ENCODE results near the gene BTG2.

BTG2 gene

GRCh38 chr1:203316626-203317093 lies 11.3 kb downstream of the BTG2 start:
- H3K27ac ChIP-seq (ENCODE audit: low read depth, low read length, poor library complexity, severe bottlenecking), result peak overlapping the region; percentile 84

GRCh38 chr1:203317429-203318228 lies 12.3 kb downstream of the BTG2 start:
- no peaks in the 10 kb centered on the region for H4K20me1 ChIP-seq (ENCODE audit: insufficient read depth, low read length)
- no peaks in the 10 kb centered on the region for H3K9me3 ChIP-seq (ENCODE audit: low read length)
- H3K79me2 ChIP-seq (ENCODE audit: insufficient read depth, low read length), result no peaks in the 10 kb centered on the region
- H3F3A ChIP-seq (ENCODE audit: insufficient read depth, low read length), result peaks cover 23% of the 10 kb centered on the region
- no peak overlapping the region for H2AFZ ChIP-seq (ENCODE audit: low read length)
- no peaks in the 10 kb centered on the region for H3K9me2 ChIP-seq (ENCODE audit: low read depth, low read length)
- peak overlapping the region; percentile 84 for H3K27ac ChIP-seq (ENCODE audit: low read depth, low read length, poor library complexity, severe bottlenecking)
- no peaks in the 10 kb centered on the region for H3K36me3 ChIP-seq (ENCODE audit: insufficient read depth, low read length)
- H3K9ac ChIP-seq (ENCODE audit: low read length), result peak overlapping the region; percentile 22; the same call in 1 of the 2 replicates
- no peaks in the 10 kb centered on the region for H3K27me3 ChIP-seq (ENCODE audit: insufficient read depth, low read length)
- no peak overlapping the region for H3K4me3 ChIP-seq (ENCODE audit: low read depth, low read length, poor library complexity, severe bottlenecking)
- H3K4me1 ChIP-seq (ENCODE audit: insufficient read depth, low read length, severe bottlenecking), result peaks cover 83% of the 10 kb centered on the region
- H3K4me2 ChIP-seq (ENCODE audit: low read length), result no peak overlapping the region
- TF ChIP-seq EZH2 (IDR thresholded peaks at IDR 0.05; ENCODE audit: borderline replicate concordance, low read length), result no peak
- TF ChIP-seq CTCF (IDR thresholded peaks at IDR 0.05; ENCODE audit: low read length), result no peak

More at GRCh38 chr1:203316626-203317093, 11.3 kb downstream of the BTG2 start:
- TF ChIP-seq EZH2 (IDR thresholded peaks at IDR 0.05; ENCODE audit: borderline replicate concordance, low read length) (no peak), CTCF (IDR thresholded peaks at IDR 0.05; ENCODE audit: low read length) (no peak)
- no peak overlapping the region for H2AFZ ChIP-seq (ENCODE audit: low read length)
- H3K4me3 ChIP-seq (ENCODE audit: low read depth, low read length, poor library complexity, severe bottlenecking), result no peak overlapping the region
- H3K27me3 ChIP-seq (ENCODE audit: insufficient read depth, low read length), result no peaks in the 10 kb centered on the region
- H4K20me1 ChIP-seq (ENCODE audit: insufficient read depth, low read length), result no peaks in the 10 kb centered on the region
- H3F3A ChIP-seq (ENCODE audit: insufficient read depth, low read length), result peaks cover 23% of the 10 kb centered on the region
- no peaks in the 10 kb centered on the region for H3K9me2 ChIP-seq (ENCODE audit: low read depth, low read length)
- H3K4me1 ChIP-seq (ENCODE audit: insufficient read depth, low read length, severe bottlenecking), result peaks cover 79% of the 10 kb centered on the region
- H3K36me3 ChIP-seq (ENCODE audit: insufficient read depth, low read length), result no peaks in the 10 kb centered on the region; the same call in 1 of the 2 replicates
- no peaks in the 10 kb centered on the region for H3K9me3 ChIP-seq (ENCODE audit: low read length)
- peak overlapping the region; percentile 7; the same call in 1 of the 2 replicates for H3K4me2 ChIP-seq (ENCODE audit: low read length)
- peak overlapping the region; percentile 22; the same call in 1 of the 2 replicates for H3K9ac ChIP-seq (ENCODE audit: low read length)
- H3K79me2 ChIP-seq (ENCODE audit: insufficient read depth, low read length), result no peaks in the 10 kb centered on the region

- Histone ChIP-seq H3K4me3 (ENCODE audit: low read depth, low read length, poor library complexity, severe bottlenecking) (no peak overlapping the region), H3K9me3 (ENCODE audit: low read length) (no peaks in the 10 kb centered on the region), H3K4me1 (ENCODE audit: insufficient read depth, low read length, severe bottlenecking) (peaks cover 85% of the 10 kb centered on the region), H3K4me2 (ENCODE audit: low read length) (no peak overlapping the region), H4K20me1 (ENCODE audit: insufficient read depth, low read length) (no peaks in the 10 kb centered on the region), H3K36me3 (ENCODE audit: insufficient read depth, low read length) (no peaks in the 10 kb centered on the region), H3K79me2 (ENCODE audit: insufficient read depth, low read length) (no peaks in the 10 kb centered on the region), H2AFZ (ENCODE audit: low read length) (no peak overlapping the region), H3K27ac (ENCODE audit: low read depth, low read length, poor library complexity, severe bottlenecking) (peak overlapping the region; percentile 84), H3K9me2 (ENCODE audit: low read depth, low read length) (no peaks in the 10 kb centered on the region), H3K9ac (ENCODE audit: low read length) (peak overlapping the region; percentile 15; the same call in 1 of the 2 replicates), H3K27me3 (ENCODE audit: insufficient read depth, low read length) (no peaks in the 10 kb centered on the region), H3F3A (ENCODE audit: insufficient read depth, low read length) (peaks cover 18% of the 10 kb centered on the region)
- no peak for TF ChIP-seq EZH2 (IDR thresholded peaks at IDR 0.05; ENCODE audit: borderline replicate concordance, low read length)
- TF ChIP-seq CTCF (IDR thresholded peaks at IDR 0.05; ENCODE audit: low read length), result no peak
Measured at GRCh38 chr1:203318229-203318517, 12.9 kb downstream of the BTG2 start.
